Parathyroid adenoma (tissue), 2 donors: Measurements from ENCODE around the gene ARL5B.

Experiments
- H2AFZ ChIP-seq: fragments of 300-600 bp; sonication (generic); one replicate; pipeline ENCODE4 v1.7.0; 2017; ENCODE audit warnings: antibody characterized with exemption, mild to moderate bottlenecking
- H3K27ac ChIP-seq: fragments of 300-600 bp; sonication (generic); one replicate; pipeline ENCODE4 v1.7.0; 2017
- H3K27me3 ChIP-seq: fragments of 300-600 bp; sonication (generic); one replicate; pipeline ENCODE4 v1.7.0; 2017; ENCODE audit warnings: low read length; ENCODE audit not compliant: control insufficient read depth, insufficient read depth
- H3K36me3 ChIP-seq: fragments of 300-600 bp; sonication (generic); one replicate; pipeline ENCODE4 v1.7.0; 2017; ENCODE audit warnings: low read length; ENCODE audit not compliant: control insufficient read depth, insufficient read depth
- H3K4me1 ChIP-seq: fragments of 300-600 bp; sonication (generic); one replicate; pipeline ENCODE4 v1.7.0; 2017; ENCODE audit warnings: control low read depth
- H3K4me2 ChIP-seq: fragments of 300-600 bp; sonication (generic); one replicate; pipeline ENCODE4 v1.7.0; 2017; ENCODE audit warnings: low read length
- H3K4me3 ChIP-seq: fragments of 300-600 bp; sonication (generic); one replicate; pipeline ENCODE4 v1.7.0; 2017; ENCODE audit warnings: low read depth, low read length
- H3K79me2 ChIP-seq: fragments of 300-600 bp; sonication (generic); one replicate; pipeline ENCODE4 v1.7.0; 2017; ENCODE audit warnings: control low read depth
- H3K9ac ChIP-seq: fragments of 300-600 bp; sonication (generic); one replicate; pipeline ENCODE4 v1.7.0; 2017; ENCODE audit warnings: mild to moderate bottlenecking
- H3K9me3 ChIP-seq: fragments of 300-600 bp; sonication (generic); one replicate; pipeline ENCODE4 v1.7.0; 2017; ENCODE audit warnings: low read length; ENCODE audit not compliant: control insufficient read depth
- CTCF ChIP-seq: fragments of 300-600 bp; sonication (generic); IDR thresholded peaks from one replicate; pipeline ENCODE4 v1.7.0; 2017; ENCODE audit warnings: antibody characterized with exemption, mild to moderate bottlenecking
- donor health status: primary hyperparathyroidism.

ARL5B gene

GRCh38 chr10:18690541-18690940 is 31.3 kb downstream of the ARL5B start:
- Histone ChIP-seq H3K79me2 (no peaks in the 10 kb centered on the region), H3K27me3 (no peaks in the 10 kb centered on the region)
- TF ChIP-seq CTCF, result no peak

GRCh38 chr10:18699849-18700840 is 40.9 kb downstream of the ARL5B start:
- H3K27ac ChIP-seq, result no peak overlapping the region
- no peak overlapping the region for H3K4me3 ChIP-seq
- H3K9me3 ChIP-seq, result no peaks in the 10 kb centered on the region
- H3K9ac ChIP-seq, result no peak overlapping the region
- no peak overlapping the region for H3K4me2 ChIP-seq
- H3K4me1 ChIP-seq, result no peaks in the 10 kb centered on the region
- H3K79me2 ChIP-seq, result no peaks in the 10 kb centered on the region
- H3K27me3 ChIP-seq, result no peaks in the 10 kb centered on the region
- H3K36me3 ChIP-seq, result no peaks in the 10 kb centered on the region
- TF ChIP-seq CTCF, result no peak
- no peak overlapping the region for H2AFZ ChIP-seq

More at GRCh38 chr10:18690541-18690940, 31.3 kb downstream of the ARL5B start:
- Histone ChIP-seq H3K27ac (no peak overlapping the region), H3K4me3 (no peak overlapping the region), H3K9ac (no peak overlapping the region), H2AFZ (no peak overlapping the region), H3K4me2 (no peak overlapping the region), H3K36me3 (no peaks in the 10 kb centered on the region), H3K4me1 (no peaks in the 10 kb centered on the region), H3K9me3 (no peaks in the 10 kb centered on the region)

GRCh38 chr10:18703521-18703920 is 44.3 kb downstream of the ARL5B start:
- H3K27me3 ChIP-seq, result no peaks in the 10 kb centered on the region
- no peak for TF ChIP-seq CTCF
- H3K36me3 ChIP-seq, result no peaks in the 10 kb centered on the region
- no peak overlapping the region for H3K4me2 ChIP-seq
- H3K27ac ChIP-seq, result no peak overlapping the region
- H3K9me3 ChIP-seq, result no peaks in the 10 kb centered on the region
- no peaks in the 10 kb centered on the region for H3K4me1 ChIP-seq
- no peak overlapping the region for H2AFZ ChIP-seq
- no peak overlapping the region for H3K9ac ChIP-seq
- no peak overlapping the region for H3K4me3 ChIP-seq
- H3K79me2 ChIP-seq, result no peaks in the 10 kb centered on the region

- Histone ChIP-seq H3K9ac (no peak overlapping the region), H3K27ac (no peak overlapping the region), H3K9me3 (no peaks in the 10 kb centered on the region), H2AFZ (no peak overlapping the region), H3K27me3 (no peaks in the 10 kb centered on the region), H3K4me3 (no peak overlapping the region), H3K36me3 (no peaks in the 10 kb centered on the region), H3K79me2 (no peaks in the 10 kb centered on the region), H3K4me1 (no peaks in the 10 kb centered on the region), H3K4me2 (no peak overlapping the region)
- TF ChIP-seq CTCF, result no peak
These were observed 51.0 kb downstream of the ARL5B start for GRCh38 chr10:18710201-18710653.
